HG03571 (cell line): Measurements from ENCODE around the gene HPCA.

Experiments
- ATAC-seq: cut with Tn5 transposase; IDR thresholded peaks from one replicate; pipeline ENCODE4 v1.9.1; 2021; ENCODE audit not compliant: unreplicated experiment

Gene HPCA

DNA sequence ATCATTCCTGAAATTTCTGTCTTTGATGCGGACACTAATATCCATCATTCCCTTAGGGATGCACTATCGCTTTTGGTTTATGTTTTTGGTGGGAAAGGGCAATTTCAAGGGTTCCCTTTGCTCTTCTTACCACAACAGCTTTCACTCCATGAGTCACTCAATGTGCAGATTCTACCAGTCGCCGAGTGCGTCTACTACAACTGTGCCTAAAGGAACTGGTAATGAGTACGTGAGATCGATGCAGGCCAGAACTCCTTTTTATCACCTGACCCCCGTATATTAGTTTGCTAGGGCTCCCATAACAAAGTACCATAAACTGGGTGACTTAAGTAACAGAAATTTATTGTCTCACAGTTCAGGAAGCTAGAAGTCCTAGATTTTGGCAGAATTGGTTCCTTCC, 42.4 kb downstream of the HPCA start:
- no peak for ATAC-seq

GRCh38 chr1:32929366-32929765, 43.1 kb downstream of the HPCA start:
- no peak for ATAC-seq

DNA sequence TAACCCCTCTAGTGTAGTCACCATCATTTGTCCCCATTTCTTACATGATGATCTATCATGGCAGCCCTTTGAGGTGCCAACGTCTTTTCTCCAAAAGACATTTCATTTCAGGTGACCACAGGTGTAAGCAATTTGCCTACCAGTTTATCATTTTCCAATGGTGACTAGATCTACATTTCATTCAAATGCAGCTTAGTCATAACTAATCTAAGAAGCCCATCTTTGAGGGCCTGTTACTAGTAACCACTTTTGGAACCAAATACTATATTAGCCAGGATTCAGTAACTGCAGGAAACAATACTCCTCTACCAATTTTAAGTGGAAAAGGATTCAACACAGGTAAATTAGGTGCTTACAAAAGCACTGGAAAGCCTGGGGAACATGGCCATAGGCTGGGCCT, 45.5 kb downstream of the HPCA start:
- no peak for ATAC-seq

GRCh38 chr1:32933742-32934322, 47.5 kb downstream of the HPCA start:
- ATAC-seq: no peak

DNA sequence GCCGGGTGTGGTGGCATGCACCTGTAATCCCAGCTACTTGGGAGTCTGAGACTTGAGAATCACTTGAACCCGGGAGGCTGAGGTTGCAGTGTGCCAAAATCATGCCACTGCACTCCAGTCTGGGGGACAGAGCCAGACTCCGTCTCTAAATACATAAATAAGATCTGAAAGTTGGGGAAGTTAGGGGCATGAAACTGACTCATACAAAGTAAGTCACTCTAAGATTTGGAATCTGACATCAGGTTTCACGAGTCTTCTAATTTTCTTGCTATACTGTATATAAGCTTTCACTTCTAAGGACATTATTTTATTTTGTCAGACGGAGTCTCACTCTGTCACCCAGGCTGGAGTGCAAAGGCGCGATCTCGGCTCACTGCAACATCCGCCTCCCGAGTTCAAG, 48.2 kb downstream of the HPCA start:
- ATAC-seq: no peak

- ATAC-seq: no peak
Measured at GRCh38 chr1:32937061-32937460, 50.8 kb downstream of the HPCA start.

DNA sequence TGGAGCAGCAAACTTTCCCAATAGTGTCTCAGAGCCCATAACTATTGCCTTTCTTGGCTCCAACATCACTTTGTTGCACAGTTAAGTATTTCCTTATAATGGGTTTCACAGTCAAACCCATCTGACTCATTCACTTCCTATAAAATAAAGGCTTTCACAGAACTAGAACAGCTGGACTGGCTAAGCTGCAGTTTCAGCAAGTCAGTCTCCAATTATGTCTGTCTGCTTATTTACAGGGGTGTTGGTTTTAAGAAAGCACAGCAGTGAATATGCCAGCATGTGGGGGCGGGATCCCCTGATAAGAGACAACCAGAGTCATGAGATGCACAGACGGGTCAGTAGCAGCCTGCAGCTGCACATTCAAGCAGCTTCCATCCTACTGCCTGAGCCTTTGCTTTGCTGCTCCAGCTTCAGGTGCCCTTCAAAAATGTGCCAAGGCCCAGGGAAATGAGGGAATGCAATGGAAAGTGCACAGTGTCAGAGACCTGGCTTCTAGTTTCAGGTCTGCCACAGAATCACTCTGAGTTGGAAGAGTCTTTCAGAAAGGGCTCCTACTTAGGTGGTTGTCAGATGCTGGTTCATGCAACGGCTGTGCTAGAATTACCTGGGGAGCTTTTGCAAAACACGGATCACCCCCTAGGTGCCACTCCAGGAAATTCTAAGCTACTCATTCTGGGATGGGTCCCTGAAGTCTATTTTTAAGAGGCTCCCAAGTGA, 53.5 kb downstream of the HPCA start:
- ATAC-seq: no peak

DNA sequence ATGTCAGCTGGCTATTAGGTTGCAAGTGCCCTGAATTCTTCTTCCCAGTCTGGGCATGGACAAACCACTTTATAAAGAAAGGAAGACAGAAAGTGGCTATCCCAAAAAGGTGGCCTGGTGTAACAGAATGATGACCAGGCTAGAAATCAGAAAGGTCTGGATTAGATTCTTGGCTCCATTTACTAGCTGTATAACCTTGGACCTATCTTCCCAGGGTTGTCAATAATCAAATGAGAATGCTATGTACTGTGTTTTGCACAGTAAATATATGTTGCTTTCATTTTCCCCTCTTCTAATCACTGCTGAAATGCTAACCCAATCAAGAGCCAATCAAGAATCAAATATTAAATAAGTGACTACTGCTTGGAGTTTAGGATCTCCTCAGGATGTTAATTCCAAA, 57.9 kb downstream of the HPCA start:
- no peak for ATAC-seq
